ENCODE measurements around the gene CLDN15. TPM values are rescaled to one million over a fixed set of nuclear protein-coding genes. Genes with fewer than 3 reads are reported as not detected.
"Not testable (repeated sequence)": the region's sequence is repeated elsewhere in the genome, so short reads cannot be mapped to it uniquely, and the experiment has no call there.

Gene CLDN15
- total RNA-seq, 4 donors from 2014 or later = 12.0 to 34.8 (median 25.6) TPM

- DNase-seq (ENCODE audit: low spot score in 2 of 2) = no peak
- Histone ChIP-seq H3K4me3 (no peak overlapping the region), H3K36me3 (no peaks in the 10 kb centered on the region), H3K4me1 (no peaks in the 10 kb centered on the region), H3K27me3 (peaks cover 0 to 9% of the 10 kb centered on the region in 2 donors), H3K9me3 (no peaks in the 10 kb centered on the region), H3K27ac (no peak overlapping the region)
- WGBS, 2 donors = 82 to 87% methylated on average over 17 of the region's 17 CpGs
- TF ChIP-seq CTCF (IDR thresholded peaks at IDR 0.05) = no peak
- no peak for TF ChIP-seq POLR2A (IDR thresholded peaks at IDR 0.05)
- TF ChIP-seq EP300 (IDR thresholded peaks at IDR 0.05) = no peak
Measured at GRCh38 chr7:101265622-101266516, 28.3 kb upstream of the CLDN15 start.

GRCh38 chr7:101264102-101264706, 26.6 kb upstream of the CLDN15 start:
- WGBS, 2 donors = 41 to 59% methylated on average over 6 of the region's 6 CpGs
- not testable (repeated sequence) for H3K27me3 ChIP-seq; H3K9me3 ChIP-seq; H3K36me3 ChIP-seq; H3K4me1 ChIP-seq; H3K4me3 ChIP-seq; H3K27ac ChIP-seq; DNase-seq (ENCODE audit: low spot score in 2 of 2)

GRCh38 chr7:101258243-101258731, 20.7 kb upstream of the CLDN15 start:
- H3K27me3 ChIP-seq = peaks cover 0 to 9% of the 10 kb centered on the region in 2 donors
- no peaks in the 10 kb centered on the region for H3K36me3 ChIP-seq
- no peak for TF ChIP-seq POLR2A (IDR thresholded peaks at IDR 0.05)
- no peak for TF ChIP-seq CTCF (IDR thresholded peaks at IDR 0.05)
- no peak for TF ChIP-seq EP300 (IDR thresholded peaks at IDR 0.05)
- DNase-seq (ENCODE audit: low spot score in 2 of 2) = no peak
- H3K4me1 ChIP-seq = no peaks in the 10 kb centered on the region
- H3K27ac ChIP-seq = no peak overlapping the region
- WGBS, 2 donors = 36 to 39% methylated on average over 7 of the region's 7 CpGs
- H3K4me3 ChIP-seq = no peak overlapping the region
- no peaks in the 10 kb centered on the region for H3K9me3 ChIP-seq

- Histone ChIP-seq H3K4me1 (peaks cover 0 to 16% (median 8%) of the 10 kb centered on the region in 4 donors), H3K27ac (no peak overlapping the region), H3K36me3 (peaks cover 0 to under 1% (median 0%) of the 10 kb centered on the region in 3 donors), H3K4me3 (no peak overlapping the region), H3K9me3 (no peaks in the 10 kb centered on the region), H3K27me3 (no peaks in the 10 kb centered on the region)
- TF ChIP-seq CTCF (IDR thresholded peaks at IDR 0.05) = no peak
- no peak for TF ChIP-seq EP300 (IDR thresholded peaks at IDR 0.05)
- TF ChIP-seq POLR2A (IDR thresholded peaks at IDR 0.05) = no peak
- no peak for DNase-seq (ENCODE audit: low spot score in 2 of 2)
- whole genome bisulfite sequencing, 2 donors = 70 to 82% methylated on average over 4 of the region's 4 CpGs
Measured at GRCh38 chr7:101255796-101256195, 18.2 kb upstream of the CLDN15 start.

- not testable (repeated sequence) for H3K27ac ChIP-seq; H3K9me3 ChIP-seq; H3K4me3 ChIP-seq; DNase-seq (ENCODE audit: low spot score in 2 of 2); H3K27me3 ChIP-seq
- 85 to 91% methylated on average over 5 of the region's 5 CpGs for WGBS, 2 donors
- Histone ChIP-seq H3K4me1 (peaks cover 0 to 34% (median 14%) of the 10 kb centered on the region in 4 donors), H3K36me3 (peaks cover 0 to 23% (median 0%) of the 10 kb centered on the region in 3 donors)
Measured at GRCh38 chr7:101253199-101253598, 15.6 kb upstream of the CLDN15 start.
